T-cell (primary cell): Measurements from ENCODE around the gene DGCR2. TPM values are rescaled to one million over a fixed set of nuclear protein-coding genes. Genes with fewer than 3 reads are reported as not detected.
A peak's percentile ranks its signal among the peaks of the same experiment; 100 is the strongest.

Experiments
- ATAC-seq, 4 experiments: fragments of 200-7000 bp in 3 of 4; fragments of 150-1000 bp in 1 of 4; cut with Tn5 transposase; replicated peaks in 1 of 4; 1 replicate in 3 of 4; 2 replicates in 1 of 4; pipeline ENCODE4 v1.10.0; 2021; ENCODE audit warnings: moderate library complexity in 3 of 4, mild to moderate bottlenecking in 2 of 4, moderate number of reproducible peaks in 1 of 4
- CTCF ChIA-PET, 2 donors: fragments of 300-600 bp; sonication (Branson Sonifier 250); formaldehyde crosslinking; loops; one replicate each; lab custom pipeline; 2022; ENCODE audit warnings: antibody characterized with exemption in 2 of 2; lab: Charles Lee
- POLR2A ChIA-PET, 2 donors: fragments of 300-600 bp; sonication (Branson Sonifier 250); formaldehyde crosslinking; loops; one replicate each; lab custom pipeline; 2022; ENCODE audit warnings: antibody characterized with exemption in 2 of 2; lab: Charles Lee
- DNase-seq, 35 experiments: peaks; one replicate each; pipeline versions ENCODE4 v3.0.0 to v3.0.0-alpha.2; 2013 to 2023
- H3K27ac ChIP-seq: one replicate; pipeline ENCODE4 v1.5.1; 2013; ENCODE audit warnings: low read length
- H3K27me3 ChIP-seq, 2 experiments: replicated peaks in 1 of 2; 1 replicate in 1 of 2; 2 replicates in 1 of 2; pipeline versions ENCODE4 v1.6.1 to v1.7.0; 2013; ENCODE audit warnings: low read length in 1 of 2, mixed read lengths in 1 of 2; ENCODE audit not compliant: control insufficient read depth in 2 of 2, insufficient read depth in 2 of 2; ENCODE audit errors: extremely low read depth in 1 of 2
- H3K36me3 ChIP-seq, 2 donors: 1 replicate in 1 of 2; 2 replicates in 1 of 2; pipeline versions ENCODE4 v1.6.1 to v1.7.0; 2013; ENCODE audit warnings: low read length in 1 of 2; ENCODE audit not compliant: control insufficient read depth in 2 of 2, insufficient read depth in 1 of 2; ENCODE audit errors: extremely low read depth in 1 of 2
- H3K4me1 ChIP-seq, 2 experiments: 1 replicate in 1 of 2; 2 replicates in 1 of 2; pipeline versions ENCODE4 v1.6.1 to v1.7.0; 2013; ENCODE audit warnings: low read length in 2 of 2, mixed read lengths in 1 of 2; ENCODE audit not compliant: insufficient read depth in 2 of 2, control insufficient read depth in 1 of 2; ENCODE audit errors: extremely low read depth in 1 of 2
- H3K4me3 ChIP-seq, 2 donors: 1 replicate in 1 of 2; 2 replicates in 1 of 2; pipeline versions ENCODE4 v1.5.1 to v1.7.0; 2013; ENCODE audit warnings: mild to moderate bottlenecking in 2 of 2, low read length in 1 of 2, moderate library complexity in 1 of 2; ENCODE audit not compliant: control insufficient read depth in 1 of 2; ENCODE audit errors: extremely low read depth in 1 of 2
- H3K9me3 ChIP-seq: 2 replicates; pipeline ENCODE4 v1.7.0; 2013
- H3K27ac Mint-ChIP-seq, 2 donors: one replicate each; pipeline ENCODE4 v1.8.0; 2020 to 2021; ENCODE audit warnings: mild to moderate bottlenecking in 2 of 2, mixed read lengths in 2 of 2
- H3K27me3 Mint-ChIP-seq, 2 donors: one replicate each; pipeline ENCODE4 v1.8.0; 2021 to 2022; ENCODE audit warnings: mixed read lengths in 2 of 2
- H3K36me3 Mint-ChIP-seq: one replicate; pipeline ENCODE4 v1.8.0; 2021; ENCODE audit warnings: mixed read lengths
- H3K4me1 Mint-ChIP-seq, 3 donors: one replicate each; pipeline ENCODE4 v1.8.0; 2020 to 2022; ENCODE audit warnings: mixed read lengths in 3 of 3, mild to moderate bottlenecking in 1 of 3
- H3K4me3 Mint-ChIP-seq, 3 donors: one replicate each; pipeline ENCODE4 v1.8.0; 2020 to 2022; ENCODE audit warnings: mild to moderate bottlenecking in 3 of 3, mixed read lengths in 3 of 3, moderate library complexity in 3 of 3
- H3K9me3 Mint-ChIP-seq, 3 donors: one replicate each; pipeline ENCODE4 v1.8.0; 2020 to 2022; ENCODE audit warnings: mixed read lengths in 3 of 3
- WGBS: methylation state at CpG from one replicate; pipeline ENCODE4 v1.1.5; 2013; ENCODE audit warnings: missing lambda C conversion rate; ENCODE audit not compliant: insufficient coverage; 5-methylcytosine and 5-hydroxymethylcytosine counted together
- total RNA-seq, 35 experiments: library from RNA in 6 of 35; stranded (reverse) in 6 of 35; fragments of 120-200 nt in 1 of 35; gene quantifications; one replicate each; pipeline versions ENCODE4 v1.2.1 to v1.2.4 and lab custom pipeline; 2013 to 2026

DGCR2 gene
- total RNA-seq, 5 donors from 2014 or later (not counting 1 experiment from before 2014, with no cell fraction given): 50.9 to 79.2 (median 71.5) TPM

GRCh38 chr22:19150482-19151328 is 28.5 kb upstream of the DGCR2 start:
- no peaks in the 10 kb centered on the region for H3K9me3 ChIP-seq
- H3K36me3 ChIP-seq: no peaks in the 10 kb centered on the region
- H3K4me3 ChIP-seq: no peak overlapping the region
- H3K27me3 Mint-ChIP-seq: peaks cover 25 to 60% of the 10 kb centered on the region in 2 donors
- POLR2A ChIA-PET: no interaction called here
- DNase-seq (no peak), ATAC-seq (no peak)
- H3K27me3 ChIP-seq: peaks cover 8 to 62% of the 10 kb centered on the region in 2 experiments
- CTCF ChIA-PET: no interaction called here
- H3K9me3 Mint-ChIP-seq: no peaks in the 10 kb centered on the region
- H3K4me1 Mint-ChIP-seq: peaks cover 8 to 14% (median 12%) of the 10 kb centered on the region in 3 donors
- peak overlapping the region; percentile 49 to 86 (median 69) for H3K4me3 Mint-ChIP-seq
- H3K36me3 Mint-ChIP-seq: no peaks in the 10 kb centered on the region
- no peak overlapping the region for H3K27ac Mint-ChIP-seq
- WGBS: 19% methylated on average over 61 of the region's 68 CpGs
- H3K4me1 ChIP-seq: peaks cover 0 to 15% of the 10 kb centered on the region in 2 experiments
- H3K27ac ChIP-seq: no peak overlapping the region

GRCh38 chr22:19149991-19150390 is 27.8 kb upstream of the DGCR2 start, which contains the start of gene GSC2:
TSS of gene GSC2 (minus strand) at chr22:19150292. CDS start at chr22:19150283, 9 bp downstream.
- Histone ChIP-seq H3K4me1 (peaks cover 0 to 15% of the 10 kb centered on the region in 2 experiments), H3K4me3 (peak within 1 kb of the TSS; percentile 17 to 33), H3K27ac (no peak within 1 kb of the TSS), H3K9me3 (no peaks in the 10 kb centered on the region), H3K27me3 (peaks cover 8 to 56% of the 10 kb centered on the region in 2 experiments), H3K36me3 (no peaks in the 10 kb centered on the region)
- CTCF ChIA-PET: no interaction called here
- H3K9me3 Mint-ChIP-seq: no peaks in the 10 kb centered on the region
- no peaks in the 10 kb centered on the region for H3K36me3 Mint-ChIP-seq
- POLR2A ChIA-PET: no interaction called here
- H3K4me3 Mint-ChIP-seq: peak within 1 kb of the TSS; percentile 49 to 86 (median 69)
- DNase-seq (no peak), ATAC-seq (peak in 3 of 4 experiments; percentile 12 to 38 (median 13))
- H3K4me1 Mint-ChIP-seq: peaks cover 8 to 14% (median 12%) of the 10 kb centered on the region in 3 donors
- WGBS: 11% methylated on average over 40 of the region's 59 CpGs
- no peak within 1 kb of the TSS for H3K27ac Mint-ChIP-seq
- H3K27me3 Mint-ChIP-seq: peaks cover 25 to 58% of the 10 kb centered on the region in 2 donors

- POLR2A ChIA-PET: interaction anchor here in 1 of 2 donors (0.6 kb wide), 1 partner anchor 272 kb away, joined by 5 read pairs; no protein-coding TSS in a partner anchor
These were observed 27.1 kb upstream of the DGCR2 start for GRCh38 chr22:19149047-19149883.

GRCh38 chr22:19148417-19149046 is 26.3 kb upstream of the DGCR2 start:
- H3K9me3 ChIP-seq: no peaks in the 10 kb centered on the region
- Mint-ChIP-seq H3K9me3 (no peaks in the 10 kb centered on the region), H3K27ac (no peak overlapping the region), H3K4me3 (peak overlapping the region in 2 of 3 donors; percentile 17 to 51), H3K36me3 (no peaks in the 10 kb centered on the region), H3K27me3 (peaks cover 21 to 48% of the 10 kb centered on the region in 2 donors), H3K4me1 (peaks cover 21 to 24% (median 24%) of the 10 kb centered on the region in 3 donors)
- CTCF ChIA-PET: interaction anchor here in 1 of 2 donors (0.6 kb wide), 1 partner anchor 746 kb away, joined by 4 read pairs; no protein-coding TSS in a partner anchor
- H3K27me3 ChIP-seq: peaks cover 8 to 52% of the 10 kb centered on the region in 2 experiments
- no peak overlapping the region for H3K27ac ChIP-seq
- ATAC-seq (no peak), DNase-seq (no peak)
- no peaks in the 10 kb centered on the region for H3K36me3 ChIP-seq
- WGBS: 43% methylated on average over 27 of the region's 33 CpGs
- H3K4me1 ChIP-seq: peaks cover 3 to 22% of the 10 kb centered on the region in 2 experiments
- POLR2A ChIA-PET: no interaction called here
- no peak overlapping the region for H3K4me3 ChIP-seq

More at GRCh38 chr22:19149047-19149883, 27.1 kb upstream of the DGCR2 start:
- Mint-ChIP-seq H3K36me3 (no peaks in the 10 kb centered on the region), H3K27ac (no peak overlapping the region), H3K9me3 (no peaks in the 10 kb centered on the region), H3K4me3 (peak overlapping the region; percentile 34 to 56 (median 51)), H3K4me1 (peaks cover 14 to 20% (median 18%) of the 10 kb centered on the region in 3 donors), H3K27me3 (peaks cover 25 to 52% of the 10 kb centered on the region in 2 donors)
- Histone ChIP-seq H3K36me3 (no peaks in the 10 kb centered on the region), H3K9me3 (no peaks in the 10 kb centered on the region), H3K4me1 (peaks cover 0 to 15% of the 10 kb centered on the region in 2 experiments), H3K27ac (no peak overlapping the region), H3K4me3 (peak overlapping the region; percentile 17 to 33), H3K27me3 (peaks cover 8 to 54% of the 10 kb centered on the region in 2 experiments)
- CTCF ChIA-PET: interaction anchor here in 1 of 2 donors (0.6 kb wide), 1 partner anchor 745 kb away, joined by 4 read pairs; no protein-coding TSS in a partner anchor
- peak; percentile 24 to 44 (median 34) for ATAC-seq
- DNase-seq: peak in 32 of 35 experiments; percentile 7 to 59 (median 31)
- WGBS: 5% methylated on average over 92 of the region's 92 CpGs

GRCh38 chr22:19147195-19147780 is 25.1 kb upstream of the DGCR2 start:
- no peaks in the 10 kb centered on the region for H3K36me3 Mint-ChIP-seq
- H3K27me3 Mint-ChIP-seq: peaks cover 15 to 39% of the 10 kb centered on the region in 2 donors
- no peak overlapping the region for H3K4me3 ChIP-seq
- peaks cover 22 to 35% (median 31%) of the 10 kb centered on the region in 3 donors for H3K4me1 Mint-ChIP-seq
- ATAC-seq (no peak), DNase-seq (no peak)
- peaks cover 0 to 4% of the 10 kb centered on the region in 2 donors for H3K36me3 ChIP-seq
- CTCF ChIA-PET: no interaction called here
- H3K27me3 ChIP-seq: peaks cover 8 to 40% of the 10 kb centered on the region in 2 experiments
- H3K27ac ChIP-seq: no peak overlapping the region
- POLR2A ChIA-PET: interaction anchor here in 1 of 2 donors (0.6 kb wide), 1 partner anchor 34 kb away, joined by 3 read pairs; no protein-coding TSS in a partner anchor
- no peaks in the 10 kb centered on the region for H3K9me3 ChIP-seq
- H3K9me3 Mint-ChIP-seq: no peaks in the 10 kb centered on the region
- H3K4me1 ChIP-seq: peaks cover 3 to 28% of the 10 kb centered on the region in 2 experiments
- WGBS: 55% methylated on average over 9 of the region's 9 CpGs
- no peak overlapping the region for H3K4me3 Mint-ChIP-seq
- H3K27ac Mint-ChIP-seq: no peak overlapping the region
